WERI-Rb-1 (cell line): ENCODE results near the gene MTMR1.

Experiments
- DNase-seq: peaks from one replicate; pipeline ENCODE4 v3.0.0-alpha.2; 2020
- H3K27ac ChIP-seq: fragments of 250-450 bp; sonication (Bioruptor Pico); 2 replicates; pipeline ENCODE4 v1.5.1; 2020; ENCODE audit warnings: mild to moderate bottlenecking, moderate library complexity
- H3K27me3 ChIP-seq: fragments of 250-450 bp; sonication (Bioruptor Pico); 2 replicates; pipeline ENCODE4 v1.5.1; 2021; ENCODE audit warnings: mild to moderate bottlenecking, low read depth, moderate library complexity; ENCODE audit not compliant: insufficient read depth, severe bottlenecking
- H3K36me3 ChIP-seq: fragments of 250-450 bp; sonication (Bioruptor Pico); 2 replicates; pipeline ENCODE4 v1.5.1; 2020; ENCODE audit warnings: mild to moderate bottlenecking, moderate library complexity
- H3K4me3 ChIP-seq: 2 replicates; pipeline ENCODE4 v1.5.1; 2011; ENCODE audit warnings: low read depth, mild to moderate bottlenecking, control low read depth, low read length
- H3K9me3 ChIP-seq: fragments of 250-450 bp; sonication (Bioruptor Pico); 2 replicates; pipeline ENCODE4 v1.5.1; 2021; ENCODE audit warnings: mild to moderate bottlenecking, moderate library complexity; ENCODE audit not compliant: severe bottlenecking
- CTCF ChIP-seq: IDR thresholded peaks from 2 replicates; pipeline ENCODE4 v1.5.1; 2011; ENCODE audit warnings: low read depth, mild to moderate bottlenecking, control low read depth, inconsistent platforms, low read length

MTMR1 gene

GRCh38 chrX:150767475-150768131 lies 74.4 kb downstream of the MTMR1 start:
- Histone ChIP-seq H3K4me3 (no peak overlapping the region), H3K27ac (no peak overlapping the region), H3K9me3 (no peaks in the 10 kb centered on the region), H3K36me3 (no peaks in the 10 kb centered on the region; the same call in 1 of the 2 replicates), H3K27me3 (peaks cover 22% of the 10 kb centered on the region)
- no peak for DNase-seq
- TF ChIP-seq CTCF, result no peak

GRCh38 chrX:150768132-150768485 lies 74.9 kb downstream of the MTMR1 start:
- Histone ChIP-seq H3K36me3 (no peaks in the 10 kb centered on the region; the same call in 1 of the 2 replicates), H3K4me3 (no peak overlapping the region), H3K9me3 (no peaks in the 10 kb centered on the region), H3K27ac (no peak overlapping the region), H3K27me3 (peaks cover 22% of the 10 kb centered on the region)
- no peak for TF ChIP-seq CTCF
- DNase-seq, result no peak

- no peak for TF ChIP-seq CTCF
- Histone ChIP-seq H3K27ac (no peak overlapping the region), H3K36me3 (no peaks in the 10 kb centered on the region; the same call in 1 of the 2 replicates), H3K4me3 (no peak overlapping the region), H3K27me3 (peaks cover 22% of the 10 kb centered on the region), H3K9me3 (no peaks in the 10 kb centered on the region)
- DNase-seq, result no peak
Observed at GRCh38 chrX:150768580-150769190, 75.5 kb downstream of the MTMR1 start.

GRCh38 chrX:150769408-150769807 lies 76.2 kb downstream of the MTMR1 start:
- Histone ChIP-seq H3K4me3 (no peak overlapping the region), H3K9me3 (no peaks in the 10 kb centered on the region), H3K27me3 (peaks cover 25% of the 10 kb centered on the region), H3K36me3 (no peaks in the 10 kb centered on the region; the same call in 1 of the 2 replicates), H3K27ac (no peak overlapping the region)
- no peak for TF ChIP-seq CTCF
- no peak for DNase-seq

GRCh38 chrX:150770623-150771022 lies 77.4 kb downstream of the MTMR1 start:
- TF ChIP-seq CTCF, result no peak
- DNase-seq, result no peak
- no peaks in the 10 kb centered on the region for H3K9me3 ChIP-seq
- H3K4me3 ChIP-seq, result no peak overlapping the region
- no peak overlapping the region for H3K27ac ChIP-seq
- no peaks in the 10 kb centered on the region for H3K36me3 ChIP-seq
- peaks cover 27% of the 10 kb centered on the region for H3K27me3 ChIP-seq
